Measurements from ENCODE around the gene SIAE. TPM values are rescaled to one million over a fixed set of nuclear protein-coding genes. Genes with fewer than 3 reads are reported as not detected.

SIAE gene, protein sequence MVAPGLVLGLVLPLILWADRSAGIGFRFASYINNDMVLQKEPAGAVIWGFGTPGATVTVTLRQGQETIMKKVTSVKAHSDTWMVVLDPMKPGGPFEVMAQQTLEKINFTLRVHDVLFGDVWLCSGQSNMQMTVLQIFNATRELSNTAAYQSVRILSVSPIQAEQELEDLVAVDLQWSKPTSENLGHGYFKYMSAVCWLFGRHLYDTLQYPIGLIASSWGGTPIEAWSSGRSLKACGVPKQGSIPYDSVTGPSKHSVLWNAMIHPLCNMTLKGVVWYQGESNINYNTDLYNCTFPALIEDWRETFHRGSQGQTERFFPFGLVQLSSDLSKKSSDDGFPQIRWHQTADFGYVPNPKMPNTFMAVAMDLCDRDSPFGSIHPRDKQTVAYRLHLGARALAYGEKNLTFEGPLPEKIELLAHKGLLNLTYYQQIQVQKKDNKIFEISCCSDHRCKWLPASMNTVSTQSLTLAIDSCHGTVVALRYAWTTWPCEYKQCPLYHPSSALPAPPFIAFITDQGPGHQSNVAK
- 13.8 and 18.5 TPM in 2 replicates for total RNA-seq
- long read RNA-seq, full-length matches to known transcripts, result 18 of 24 reads
- long read RNA-seq, partial matches to known transcripts, result 5 of 24 reads
- long read RNA-seq, other reads (novel, unspliced or antisense), result 1 of 24 reads

DNA sequence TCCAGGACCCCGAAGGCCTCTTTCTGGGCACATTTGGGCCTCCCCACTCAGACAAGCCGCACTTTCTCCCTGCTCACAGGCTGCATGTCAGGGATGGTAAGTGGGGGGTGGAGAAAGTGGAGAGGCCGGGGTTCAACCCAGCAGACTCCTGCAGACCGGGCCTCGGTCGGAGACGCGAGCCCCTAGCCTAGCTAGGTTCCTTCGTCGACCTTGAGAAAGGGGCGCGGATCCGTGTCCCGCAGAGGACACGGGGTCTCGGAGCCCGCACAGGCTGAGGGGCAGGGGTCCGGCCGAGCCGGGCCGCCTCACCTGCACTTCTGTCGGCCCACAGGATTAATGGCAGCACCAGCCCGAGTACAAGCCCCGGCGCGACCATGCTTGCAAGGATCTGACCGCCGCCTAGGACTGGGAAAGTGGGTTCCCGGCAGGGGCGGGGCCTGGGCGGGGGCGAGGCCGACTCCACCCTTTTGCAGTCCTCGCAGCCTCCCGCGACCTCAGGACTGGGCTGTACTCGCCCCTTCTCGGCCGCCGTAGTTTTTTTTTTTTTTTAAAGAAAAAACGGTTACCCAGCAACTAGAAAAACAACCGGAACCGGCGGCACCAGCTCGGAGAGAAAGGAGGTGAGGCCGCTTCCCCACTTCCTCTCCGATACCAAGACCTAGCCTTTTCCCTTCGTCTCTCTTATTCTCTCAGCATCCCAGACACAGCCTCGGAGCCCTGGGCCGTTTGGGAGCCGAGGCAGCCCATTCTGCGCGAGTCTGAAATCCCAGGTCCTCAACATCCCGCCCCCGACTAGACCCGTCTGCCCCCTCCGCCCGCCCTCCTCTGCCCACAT, at the start of gene SIAE, which contains the start of gene SPA17:
TSS of gene SIAE (minus strand) at position 407 of the 835 bp plus-strand sequence. CDS start at position 376, 31 bp downstream.
TSS of gene SPA17 (plus strand) at position 572 of the 835 bp plus-strand sequence. CDS start 1,361 bp downstream, outside the sequence.
- no peaks in the 10 kb centered on the region for H3K36me3 Mint-ChIP-seq (ENCODE audit: unreplicated experiment)
- peak within 1 kb of the TSS; percentile 93 for H3K4me3 Mint-ChIP-seq (ENCODE audit: unreplicated experiment)
- no peak for TF ChIP-seq CTCF (IDR thresholded peaks at IDR 0.05)
- H3K4me1 Mint-ChIP-seq (ENCODE audit: unreplicated experiment), result peaks cover 12% of the 10 kb centered on the region
- peak; percentile 96 for DNase-seq (ENCODE audit: extremely low spot score, unreplicated experiment)
- no peaks in the 10 kb centered on the region for H3K9me3 Mint-ChIP-seq (ENCODE audit: unreplicated experiment)
- no peaks in the 10 kb centered on the region for H3K27me3 Mint-ChIP-seq (ENCODE audit: unreplicated experiment)
- H3K27ac Mint-ChIP-seq (ENCODE audit: unreplicated experiment), result peak within 1 kb of the TSS; percentile 98

DNA sequence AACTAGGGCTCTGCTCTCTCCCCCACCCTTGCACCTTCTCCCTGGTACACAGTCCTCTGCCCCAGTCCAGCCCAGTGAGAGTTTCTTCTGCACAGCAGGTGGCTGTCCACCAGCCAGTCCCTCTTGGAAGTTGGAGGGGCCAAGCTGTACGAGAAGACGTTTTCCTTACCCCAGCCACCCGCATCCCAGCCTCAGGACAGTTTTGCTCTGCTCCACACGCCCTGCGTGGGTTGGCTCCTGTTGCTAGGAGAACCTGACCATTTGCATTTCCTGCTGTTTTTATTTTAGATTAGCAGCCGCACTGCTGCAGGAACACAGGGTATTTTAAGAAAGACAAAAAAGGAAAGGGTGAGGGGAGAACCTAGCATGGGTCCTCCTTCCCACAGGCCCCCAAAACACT, 48.6 kb upstream of the SIAE start:
- no peak overlapping the region for H3K4me3 Mint-ChIP-seq (ENCODE audit: unreplicated experiment)
- no peaks in the 10 kb centered on the region for H3K9me3 Mint-ChIP-seq (ENCODE audit: unreplicated experiment)
- H3K36me3 Mint-ChIP-seq (ENCODE audit: unreplicated experiment), result no peaks in the 10 kb centered on the region
- no peak overlapping the region for H3K27ac Mint-ChIP-seq (ENCODE audit: unreplicated experiment)
- DNase-seq (ENCODE audit: extremely low spot score, unreplicated experiment), result no peak
- H3K4me1 Mint-ChIP-seq (ENCODE audit: unreplicated experiment), result peaks cover 27% of the 10 kb centered on the region
- no peak for TF ChIP-seq CTCF (IDR thresholded peaks at IDR 0.05)
- H3K27me3 Mint-ChIP-seq (ENCODE audit: unreplicated experiment), result peaks cover 65% of the 10 kb centered on the region

DNA sequence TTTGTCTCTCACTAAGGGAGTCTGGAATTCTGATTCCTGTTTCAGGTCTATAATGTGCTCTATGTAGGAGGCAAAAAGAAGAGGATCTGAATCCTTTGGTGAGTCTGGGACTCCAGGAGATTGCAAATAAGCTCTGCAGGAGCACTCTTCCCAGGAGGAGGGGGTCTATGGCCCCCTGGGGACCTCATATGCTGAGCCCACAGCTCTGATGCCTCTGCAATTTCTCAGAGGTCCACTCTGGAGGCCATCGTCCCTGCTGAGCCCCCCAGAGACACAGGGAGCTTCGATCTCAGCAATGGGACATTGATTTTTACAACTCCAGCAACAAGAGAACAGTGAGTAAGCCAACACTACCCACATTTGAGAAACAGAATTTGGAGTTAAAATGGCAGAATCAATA, 46.0 kb upstream of the SIAE start:
- H3K4me1 Mint-ChIP-seq (ENCODE audit: unreplicated experiment), result peaks cover 11% of the 10 kb centered on the region
- no peak for TF ChIP-seq CTCF (IDR thresholded peaks at IDR 0.05)
- DNase-seq (ENCODE audit: extremely low spot score, unreplicated experiment), result no peak
- H3K9me3 Mint-ChIP-seq (ENCODE audit: unreplicated experiment), result no peaks in the 10 kb centered on the region
- H3K27ac Mint-ChIP-seq (ENCODE audit: unreplicated experiment), result no peak overlapping the region
- H3K36me3 Mint-ChIP-seq (ENCODE audit: unreplicated experiment), result no peaks in the 10 kb centered on the region
- no peak overlapping the region for H3K4me3 Mint-ChIP-seq (ENCODE audit: unreplicated experiment)
- H3K27me3 Mint-ChIP-seq (ENCODE audit: unreplicated experiment), result peaks cover 79% of the 10 kb centered on the region

- DNase-seq (ENCODE audit: extremely low spot score, unreplicated experiment), result no peak
- Mint-ChIP-seq H3K27ac (ENCODE audit: unreplicated experiment) (no peak overlapping the region), H3K4me3 (ENCODE audit: unreplicated experiment) (peak overlapping the region; percentile 59), H3K27me3 (ENCODE audit: unreplicated experiment) (peaks cover 76% of the 10 kb centered on the region), H3K36me3 (ENCODE audit: unreplicated experiment) (no peaks in the 10 kb centered on the region), H3K9me3 (ENCODE audit: unreplicated experiment) (no peaks in the 10 kb centered on the region), H3K4me1 (ENCODE audit: unreplicated experiment) (peaks cover 10% of the 10 kb centered on the region)
- no peak for TF ChIP-seq CTCF (IDR thresholded peaks at IDR 0.05)
Measured at GRCh38 chr11:124718801-124719200, 45.3 kb upstream of the SIAE start.
